ENCODE results near the gene UGT2B28. TPM values are rescaled to one million over a fixed set of nuclear protein-coding genes. Genes with fewer than 3 reads are reported as not detected.

UGT2B28 gene
- not detected in 5 replicates for total RNA-seq (2022; extraction: Qiagen RNA extraction; ENCODE audit: low read depth)

DNA sequence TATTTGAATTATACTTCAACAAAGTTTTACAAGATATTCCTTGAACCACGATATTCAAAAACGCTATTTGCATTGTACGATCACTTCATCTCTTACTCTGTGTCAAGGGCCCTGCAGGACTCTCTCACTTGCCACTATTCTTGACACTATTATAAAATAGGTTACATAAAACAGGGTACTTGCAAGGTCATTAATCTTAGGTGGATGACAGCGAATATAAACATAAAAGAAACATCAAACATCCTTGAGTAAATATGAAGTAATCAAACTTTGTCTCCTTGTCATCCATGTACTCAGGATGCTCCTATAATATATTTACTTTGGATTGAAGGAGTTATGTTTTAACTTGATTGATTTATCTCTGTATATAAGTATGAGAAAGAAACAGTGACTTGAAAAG, at the start of gene UGT2B28:
Gene UGT2B28, plus strand, starts transcription at position 395 of the 400 bp plus-strand sequence. CDS start 26 bp downstream, outside the sequence.

Other genes with a start within 250 kb of the UGT2B28 start
- 0.15 to 0.37 TPM (median 0.19 TPM) in 5 replicates for gene UGT2B7, start 184.0 kb upstream of the UGT2B28 start, total RNA-seq (2022; extraction: Qiagen RNA extraction; ENCODE audit: low read depth)
- gene UGT2B11, start 65.7 kb upstream of the UGT2B28 start, total RNA-seq (2022; extraction: Qiagen RNA extraction; ENCODE audit: low read depth), result 0.08 to 0.21 TPM (median 0.14 TPM) in 4 of 5 replicates, not detected in the other
- gene UGT2B4, start 215.4 kb downstream of the UGT2B28 start, total RNA-seq (2022; extraction: Qiagen RNA extraction; ENCODE audit: low read depth), result 0.06 TPM in 1 of 5 replicates, not detected in the others